GM13977 (cell line): ENCODE results near the gene ROCK1.
"Not testable (repeated sequence)": the region's sequence is repeated elsewhere in the genome, so short reads cannot be mapped to it uniquely, and the experiment has no call there.

Experiments used
- DNase-seq: peaks from one replicate; pipeline ENCODE4 v3.0.0; 2012; ENCODE audit warnings: low spot score
- CTCF ChIP-seq: IDR thresholded peaks from 2 replicates; pipeline ENCODE4 v1.5.1; 2012; ENCODE audit warnings: mild to moderate bottlenecking, control low read depth; ENCODE audit not compliant: insufficient read depth; ENCODE audit errors: extremely low read depth, missing control alignments
- in situ Hi-C: fragments of 300-500 bp; cut with MboI; formaldehyde crosslinking; loops from one replicate; pipeline ENCODE4 v1.12.0; 2022; ENCODE audit warnings: low sequenced_read_pairs, low pct_unique_long_range_greater_than_20kb, mixed read lengths, inconsistent platforms; ENCODE audit not compliant: unreplicated experiment

ROCK1 gene

GRCh38 chr18:21040466-21040865 lies 71.1 kb downstream of the ROCK1 start:
- TF ChIP-seq CTCF = no peak
- in situ Hi-C loops = no loop called here
- no peak for DNase-seq

GRCh38 chr18:21038201-21038600 lies 73.4 kb downstream of the ROCK1 start:
- no peak for TF ChIP-seq CTCF
- DNase-seq = no peak
- in situ Hi-C loops = no loop called here

GRCh38 chr18:21031845-21032244 lies 79.8 kb downstream of the ROCK1 start:
- TF ChIP-seq CTCF = no peak
- no peak for DNase-seq
- in situ Hi-C loops = no loop called here

GRCh38 chr18:21018257-21018656 lies 93.4 kb downstream of the ROCK1 start:
- DNase-seq, in situ Hi-C loops: not testable (repeated sequence)

GRCh38 chr18:21012308-21012707 lies 99.3 kb downstream of the ROCK1 start:
- TF ChIP-seq CTCF = no peak
- DNase-seq = no peak
- in situ Hi-C loops = no loop called here

GRCh38 chr18:21004726-21005125 lies 106.9 kb downstream of the ROCK1 start:
- no peak for DNase-seq
- no peak for TF ChIP-seq CTCF
- in situ Hi-C loops = no loop called here

- no peak for DNase-seq
- in situ Hi-C loops = no loop called here
- TF ChIP-seq CTCF = no peak
Observed at GRCh38 chr18:21000667-21001066, 110.9 kb downstream of the ROCK1 start.
